ENCODE measurements around the gene SLC29A4. TPM values are rescaled to one million over a fixed set of nuclear protein-coding genes. Genes with fewer than 3 reads are reported as not detected.
"Not testable (repeated sequence)": the region's sequence is repeated elsewhere in the genome, so short reads cannot be mapped to it uniquely, and the experiment has no call there.

Gene SLC29A4
- total RNA-seq, 1 donor, result 2.2 TPM

- no peak overlapping the region for H3K4me3 ChIP-seq (ENCODE audit: low read depth, low read length)
- TF ChIP-seq CTCF (IDR thresholded peaks at IDR 0.05; ENCODE audit: insufficient read depth, low read depth, low read length), result no peak
- no peak for DNase-seq (ENCODE audit: low read depth)
Measured at GRCh38 chr7:5270788-5271187, 12.0 kb upstream of the SLC29A4 start.

- not testable (repeated sequence) for DNase-seq (ENCODE audit: low read depth); H3K4me3 ChIP-seq (ENCODE audit: low read depth, low read length)
Measured at GRCh38 chr7:5273831-5274405, 8.8 kb upstream of the SLC29A4 start.

- no peak overlapping the region for H3K4me3 ChIP-seq (ENCODE audit: low read depth, low read length)
- no peak for TF ChIP-seq CTCF (IDR thresholded peaks at IDR 0.05; ENCODE audit: insufficient read depth, low read depth, low read length)
- no peak for DNase-seq (ENCODE audit: low read depth)
Measured at GRCh38 chr7:5274441-5274840, 8.3 kb upstream of the SLC29A4 start.

GRCh38 chr7:5274985-5275431, 7.7 kb upstream of the SLC29A4 start:
- not testable (repeated sequence) for H3K4me3 ChIP-seq (ENCODE audit: low read depth, low read length); DNase-seq (ENCODE audit: low read depth)

- DNase-seq (ENCODE audit: low read depth); H3K4me3 ChIP-seq (ENCODE audit: low read depth, low read length): not testable (repeated sequence)
Measured at GRCh38 chr7:5275510-5275909, 7.2 kb upstream of the SLC29A4 start.

- H3K4me3 ChIP-seq (ENCODE audit: low read depth, low read length), result not testable (repeated sequence)
Measured at GRCh38 chr7:5276123-5276522, 6.6 kb upstream of the SLC29A4 start.

GRCh38 chr7:5276611-5277010, 6.1 kb upstream of the SLC29A4 start:
- no peak for TF ChIP-seq CTCF (IDR thresholded peaks at IDR 0.05; ENCODE audit: insufficient read depth, low read depth, low read length)
- no peak for DNase-seq (ENCODE audit: low read depth)
- H3K4me3 ChIP-seq (ENCODE audit: low read depth, low read length), result no peak overlapping the region

More at GRCh38 chr7:5276123-5276522, 6.6 kb upstream of the SLC29A4 start:
- DNase-seq (ENCODE audit: low read depth), result not testable (repeated sequence)

- H3K4me3 ChIP-seq (ENCODE audit: low read depth, low read length), result no peak overlapping the region
- no peak for DNase-seq (ENCODE audit: low read depth)
- no peak for TF ChIP-seq CTCF (IDR thresholded peaks at IDR 0.05; ENCODE audit: insufficient read depth, low read depth, low read length)
Measured at GRCh38 chr7:5278766-5279165, 4.0 kb upstream of the SLC29A4 start.

GRCh38 chr7:5279734-5280133, 3.0 kb upstream of the SLC29A4 start:
- no peak for DNase-seq (ENCODE audit: low read depth)
- no peak overlapping the region for H3K4me3 ChIP-seq (ENCODE audit: low read depth, low read length)
- no peak for TF ChIP-seq CTCF (IDR thresholded peaks at IDR 0.05; ENCODE audit: insufficient read depth, low read depth, low read length)

- DNase-seq (ENCODE audit: low read depth); H3K4me3 ChIP-seq (ENCODE audit: low read depth, low read length): not testable (repeated sequence)
Measured at GRCh38 chr7:5281598-5282500, 894 bp upstream of the SLC29A4 start.

Measured in fibroblast of villous mesenchyme (primary cell).